ENCODE results near the gene PIGS.
"Not testable (repeated sequence)": the region's sequence is repeated elsewhere in the genome, so short reads cannot be mapped to it uniquely, and the experiment has no call there.

The PIGS gene

DNA sequence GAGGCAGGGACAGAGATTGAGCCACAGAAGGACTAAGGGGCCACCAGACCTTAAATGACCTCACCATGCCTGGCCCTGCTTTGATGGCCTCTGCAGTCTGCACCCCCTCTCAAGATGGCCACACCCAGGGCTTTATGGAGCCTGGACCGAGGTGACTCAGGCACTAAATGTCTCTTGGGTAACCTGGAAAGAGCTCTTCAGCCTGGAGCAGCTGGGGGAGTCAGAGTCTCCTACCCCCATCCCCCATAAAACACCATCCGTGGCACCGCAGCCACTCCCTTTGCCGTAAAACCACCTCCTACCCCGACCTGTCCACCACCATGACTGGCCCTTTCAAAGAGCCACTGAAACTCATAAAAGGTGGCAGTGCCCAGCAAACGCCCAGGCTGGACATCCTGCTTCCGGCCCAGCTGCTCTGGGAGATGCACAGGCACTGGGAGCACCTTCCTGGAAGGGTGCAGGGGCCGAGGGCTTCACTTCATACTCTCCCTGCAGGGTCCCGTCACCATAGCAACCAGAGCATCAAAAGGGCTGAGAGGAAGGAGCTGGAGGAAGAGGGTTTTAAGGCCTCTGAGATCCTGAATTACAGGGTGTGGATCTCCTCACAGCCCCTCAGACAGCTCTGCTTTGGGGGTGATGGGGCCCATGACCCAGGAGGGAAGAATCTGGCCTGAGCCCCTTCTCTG, 42.9 kb downstream of the PIGS start:
- no peak for DNase-seq

GRCh38 chr17:28527859-28528258, 43.5 kb downstream of the PIGS start:
- no peak for DNase-seq

DNA sequence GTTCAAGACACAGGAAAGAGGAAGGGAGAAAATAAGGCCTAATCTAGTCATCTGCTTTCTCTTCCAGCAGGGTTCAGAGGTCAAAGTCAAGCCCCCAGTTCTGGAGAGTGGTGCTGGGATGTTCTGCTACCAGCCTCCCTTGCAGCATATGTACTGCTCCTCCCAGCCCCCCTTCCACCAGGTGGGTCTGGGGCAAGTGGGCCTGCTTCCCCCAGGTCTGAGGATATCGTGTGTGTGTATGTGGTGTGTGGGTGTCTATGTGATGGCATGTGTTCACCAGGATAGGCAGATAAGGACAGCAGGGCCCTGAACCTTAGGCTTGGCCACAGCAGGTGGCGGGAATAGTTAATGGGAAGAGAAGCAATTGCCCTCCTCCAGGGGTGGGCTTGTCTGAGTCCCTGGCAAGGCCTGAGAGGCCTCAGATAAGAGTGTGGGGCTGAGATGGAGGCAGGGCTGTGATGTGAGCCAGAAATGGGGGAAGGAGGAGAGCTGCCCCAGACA, 44.1 kb downstream of the PIGS start:
- DNase-seq = no peak

GRCh38 chr17:28526381-28526780, 44.9 kb downstream of the PIGS start:
- no peak for DNase-seq

GRCh38 chr17:28524476-28525424, 46.6 kb downstream of the PIGS start:
- no peak for DNase-seq

DNA sequence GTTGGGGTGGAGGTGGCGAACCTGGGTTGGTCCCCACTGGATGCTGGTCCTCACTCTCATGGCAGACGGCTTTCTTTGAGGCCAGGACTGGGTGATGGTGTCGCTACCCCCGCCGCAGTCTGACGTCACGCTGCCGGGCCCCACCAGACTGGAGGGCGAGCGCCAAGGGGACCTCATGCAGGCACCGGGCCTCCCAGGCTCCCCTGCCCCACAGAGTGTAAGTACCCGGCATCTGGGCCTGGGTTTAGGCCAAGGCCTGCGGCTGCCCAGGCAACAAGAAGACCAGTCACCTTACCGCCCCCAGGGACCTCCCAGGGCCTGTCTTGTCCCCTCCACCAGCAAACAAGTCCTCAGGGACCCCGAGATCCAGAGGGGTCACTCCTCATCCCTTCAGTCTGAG, 47.4 kb downstream of the PIGS start:
- no peak for DNase-seq

DNA sequence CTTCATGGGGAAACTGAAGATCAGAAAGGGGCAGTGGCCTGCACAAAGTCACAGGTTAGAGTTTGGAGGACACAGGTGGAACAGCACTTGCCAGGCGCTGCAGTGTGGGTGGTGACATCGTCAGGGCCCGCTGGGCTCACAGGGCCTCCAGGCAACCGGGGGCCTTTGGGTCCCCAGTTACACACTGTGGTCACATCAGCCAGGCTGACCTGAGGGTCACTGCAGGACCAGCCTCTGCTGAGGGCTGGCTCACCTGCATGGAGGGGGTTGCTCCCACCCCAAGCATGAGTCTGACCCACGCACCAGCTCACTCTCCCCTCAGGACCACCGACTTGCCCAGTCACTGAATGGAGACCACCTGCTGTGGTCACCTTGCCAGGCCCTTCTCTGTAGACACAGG, 48.1 kb downstream of the PIGS start:
- DNase-seq = no peak

DNA sequence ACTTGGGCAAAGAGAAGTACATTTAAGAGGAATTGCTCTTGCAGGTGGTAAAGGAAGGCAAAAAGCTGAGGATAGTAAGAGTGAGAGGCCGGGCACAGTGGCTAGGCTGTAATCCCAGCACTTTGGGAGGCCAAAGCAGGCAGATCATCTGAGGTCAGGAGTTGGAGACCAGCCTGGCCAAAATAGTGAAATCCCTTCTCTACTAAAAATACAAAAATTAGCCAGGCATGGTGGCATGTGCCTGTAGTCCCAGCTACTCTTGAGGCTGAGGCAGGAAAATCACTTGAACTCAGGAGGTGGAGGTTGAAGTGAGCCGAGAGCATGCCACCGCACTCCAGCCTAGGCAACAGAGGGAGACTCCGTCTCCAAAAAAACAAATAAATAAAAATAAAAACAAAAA, 49.0 kb downstream of the PIGS start:
- not testable (repeated sequence) for DNase-seq

DNA sequence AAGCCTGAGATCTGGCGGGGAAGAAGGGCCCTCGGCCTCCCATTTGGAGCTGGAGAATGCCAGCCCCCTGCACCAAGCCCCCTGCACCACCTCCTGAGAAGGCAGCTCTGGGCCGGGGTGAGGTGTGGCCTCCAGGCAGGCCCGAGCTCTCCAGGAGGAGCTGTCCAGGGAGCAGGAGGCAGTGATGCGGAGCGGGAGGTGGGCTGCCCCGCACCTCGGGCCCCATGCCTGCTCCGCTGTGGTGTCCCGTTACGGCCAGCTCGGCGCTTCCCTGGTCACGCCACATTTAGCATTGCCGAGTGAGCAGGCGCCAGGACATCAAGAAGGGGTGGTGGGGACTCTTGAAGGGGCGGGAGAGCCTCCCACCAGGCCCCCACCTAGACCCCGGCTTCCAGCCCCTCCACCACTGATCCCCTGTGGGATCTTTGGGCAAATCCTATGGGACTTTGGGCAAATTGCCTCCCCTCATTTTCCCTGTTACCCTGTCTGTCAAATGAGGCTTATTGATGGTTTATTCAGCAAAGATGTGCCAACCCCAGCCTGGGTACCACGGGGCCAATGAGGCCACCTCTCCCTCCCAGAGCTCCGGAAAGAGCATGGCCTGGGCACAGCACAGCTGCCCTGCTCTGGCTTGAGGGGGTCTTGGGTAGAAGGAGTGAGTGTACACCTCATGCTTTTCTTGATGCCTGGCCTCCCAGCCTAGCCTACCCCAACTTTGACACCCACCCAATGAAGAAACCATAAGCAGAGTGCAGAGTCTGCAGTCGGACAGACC, 49.8 kb downstream of the PIGS start:
- no peak for DNase-seq

GRCh38 chr17:28520687-28521086, 50.6 kb downstream of the PIGS start:
- no peak for DNase-seq

GRCh38 chr17:28519236-28519635, 52.1 kb downstream of the PIGS start:
- no peak for DNase-seq

DNA sequence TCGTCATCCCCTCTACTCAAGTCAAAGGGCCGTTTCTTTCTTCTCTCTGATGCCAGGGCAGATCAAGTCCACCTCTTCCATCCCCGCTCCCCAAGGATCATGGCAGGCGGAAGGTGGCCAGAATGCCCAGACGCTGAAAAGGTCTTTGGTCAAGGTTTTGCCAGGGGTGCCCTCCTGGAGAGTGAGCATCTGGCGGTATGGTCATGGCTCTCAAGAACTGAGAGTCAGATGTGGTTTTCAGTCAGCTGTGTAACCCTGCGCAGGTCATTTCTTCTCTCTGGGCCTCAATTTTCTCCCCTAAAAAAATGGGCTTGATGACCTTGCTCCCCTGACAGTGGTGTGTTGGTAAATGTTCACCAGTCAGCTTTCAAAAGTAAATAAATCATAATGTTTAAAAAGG, 52.7 kb downstream of the PIGS start:
- DNase-seq = no peak

GRCh38 chr17:28518132-28518531, 53.2 kb downstream of the PIGS start:
- no peak for DNase-seq

GRCh38 chr17:28515518-28515917, 55.8 kb downstream of the PIGS start:
- DNase-seq = no peak

DNA sequence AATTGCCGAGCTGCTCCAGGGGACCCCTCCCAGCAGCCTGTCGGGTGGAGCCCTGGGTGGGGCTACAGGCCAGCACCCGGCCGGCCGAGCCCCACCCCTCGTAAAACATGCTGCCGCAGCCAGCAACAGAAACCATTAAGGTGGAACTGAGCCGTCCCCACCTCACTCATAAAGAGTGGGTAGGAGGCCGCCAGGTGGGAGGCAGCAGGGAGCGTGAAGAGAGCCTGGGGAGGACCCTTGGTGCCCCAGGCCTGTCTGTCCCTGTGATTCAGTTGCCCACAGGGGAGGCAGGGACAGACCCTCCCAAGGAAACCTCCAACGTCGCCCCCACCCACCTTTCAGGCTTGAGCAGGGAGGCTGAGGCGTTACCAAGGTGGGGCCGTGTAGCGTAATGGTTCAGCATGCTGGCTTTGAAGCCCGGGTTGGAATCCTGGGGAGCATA, 56.7 kb downstream of the PIGS start:
- no peak for DNase-seq

- no peak for DNase-seq
Observed at GRCh38 chr17:28513476-28513875, 57.8 kb downstream of the PIGS start.

DNA sequence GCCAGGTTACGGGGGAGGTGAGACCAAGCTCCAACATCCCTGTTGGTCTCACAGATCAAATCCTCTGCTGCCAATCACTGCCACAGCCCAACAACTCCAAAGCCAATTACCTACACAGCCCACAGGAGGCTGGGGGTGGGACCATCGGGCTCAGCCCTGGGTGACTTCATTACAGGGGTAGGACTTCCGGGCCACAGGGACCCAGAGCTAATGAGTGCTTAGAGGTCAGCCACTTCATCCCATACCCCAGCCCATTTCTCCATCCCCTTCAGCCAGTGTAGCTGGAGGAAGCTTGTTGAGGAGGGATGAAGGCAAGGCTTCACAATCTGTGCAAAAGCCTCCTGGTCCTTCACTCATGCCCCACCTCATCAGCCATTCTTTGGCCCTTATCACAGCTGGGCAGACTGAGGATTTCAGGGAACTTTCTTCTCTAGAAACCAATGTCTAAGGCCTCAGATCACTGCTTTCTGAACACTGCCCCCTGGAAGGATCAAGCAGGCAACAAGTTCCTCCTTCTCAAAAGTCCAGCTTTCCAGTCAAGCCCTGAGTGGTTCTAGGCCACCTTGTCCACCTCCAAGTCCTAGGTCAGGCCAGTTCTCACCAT, 59.4 kb downstream of the PIGS start:
- DNase-seq = no peak

DNA sequence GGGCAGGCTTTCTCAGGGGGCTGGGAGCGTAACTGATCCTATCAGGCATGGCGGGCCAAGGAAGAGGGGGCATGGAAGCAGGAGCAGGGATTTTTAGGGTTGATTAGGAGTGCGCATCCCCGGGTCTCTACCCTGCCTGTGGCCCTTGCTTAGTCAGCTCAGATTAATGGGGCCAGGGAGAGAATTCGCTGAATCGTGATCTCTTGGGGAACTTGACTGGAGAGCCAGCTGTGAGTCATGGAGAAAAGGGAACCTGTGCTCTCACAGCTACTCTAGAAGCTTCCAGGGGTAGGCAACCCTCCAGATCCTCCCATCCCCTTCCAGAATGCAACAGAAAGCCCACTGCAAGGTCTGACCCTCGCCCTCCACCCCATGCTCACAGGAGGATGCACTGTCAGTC, 61.5 kb downstream of the PIGS start:
- peak; percentile 27 for DNase-seq

DNA sequence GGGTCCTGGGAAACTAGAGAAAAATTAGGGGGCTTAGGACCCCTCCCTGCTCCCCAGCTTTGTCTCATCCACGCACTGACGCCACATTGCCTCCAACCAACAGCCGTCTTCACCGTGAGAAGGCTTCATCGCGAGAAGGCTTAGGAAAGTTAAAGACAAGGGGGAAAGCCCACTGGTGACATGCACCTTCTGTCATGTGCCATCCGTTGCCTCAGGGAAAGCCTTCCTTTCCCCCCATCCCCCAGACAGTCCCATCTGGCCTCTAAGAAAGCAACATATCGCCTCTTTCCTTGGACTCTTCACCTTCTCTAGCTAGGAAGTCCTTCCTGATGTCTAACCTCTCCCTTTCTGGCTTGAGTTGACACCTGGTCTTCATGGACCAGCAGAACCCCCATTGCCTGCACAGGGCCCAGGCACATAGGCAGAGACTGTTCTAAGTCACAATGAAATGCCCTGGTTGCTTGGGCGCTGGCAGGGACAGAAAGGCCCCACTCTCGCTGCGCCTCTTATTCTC, 63.1 kb downstream of the PIGS start:
- DNase-seq = no peak

DNA sequence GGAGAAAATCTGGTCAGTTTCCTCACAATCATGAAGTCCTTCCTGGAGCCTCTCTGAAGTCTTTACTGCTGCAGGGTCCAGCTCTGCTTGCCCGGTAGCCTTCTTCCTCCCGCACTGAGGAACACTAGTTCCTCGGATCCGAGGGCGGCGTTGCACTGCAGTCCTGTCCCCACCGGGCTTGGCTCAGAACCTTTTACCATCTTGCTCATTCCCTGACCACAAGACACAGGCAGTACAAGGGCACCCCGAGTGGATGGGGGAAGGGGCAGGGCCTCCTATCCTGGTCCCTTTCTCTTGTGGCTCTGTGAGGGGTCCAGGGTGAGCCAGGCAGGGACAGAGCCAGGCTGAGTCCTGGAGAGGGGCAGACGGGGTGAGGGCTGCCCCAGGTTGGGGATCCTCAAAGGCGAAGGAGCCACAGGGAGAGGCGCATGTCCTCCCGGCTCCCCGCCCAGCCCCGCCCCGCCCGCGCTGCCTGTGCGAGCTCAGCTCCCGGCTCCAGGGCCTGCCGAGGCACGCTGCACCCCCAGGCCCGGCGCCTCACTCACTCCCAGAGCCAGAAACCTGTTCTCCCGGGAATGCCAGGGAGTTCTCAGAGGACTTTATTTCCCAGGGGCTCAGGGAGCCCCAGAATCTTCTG, 63.6 kb downstream of the PIGS start:
- no peak for DNase-seq

DNA sequence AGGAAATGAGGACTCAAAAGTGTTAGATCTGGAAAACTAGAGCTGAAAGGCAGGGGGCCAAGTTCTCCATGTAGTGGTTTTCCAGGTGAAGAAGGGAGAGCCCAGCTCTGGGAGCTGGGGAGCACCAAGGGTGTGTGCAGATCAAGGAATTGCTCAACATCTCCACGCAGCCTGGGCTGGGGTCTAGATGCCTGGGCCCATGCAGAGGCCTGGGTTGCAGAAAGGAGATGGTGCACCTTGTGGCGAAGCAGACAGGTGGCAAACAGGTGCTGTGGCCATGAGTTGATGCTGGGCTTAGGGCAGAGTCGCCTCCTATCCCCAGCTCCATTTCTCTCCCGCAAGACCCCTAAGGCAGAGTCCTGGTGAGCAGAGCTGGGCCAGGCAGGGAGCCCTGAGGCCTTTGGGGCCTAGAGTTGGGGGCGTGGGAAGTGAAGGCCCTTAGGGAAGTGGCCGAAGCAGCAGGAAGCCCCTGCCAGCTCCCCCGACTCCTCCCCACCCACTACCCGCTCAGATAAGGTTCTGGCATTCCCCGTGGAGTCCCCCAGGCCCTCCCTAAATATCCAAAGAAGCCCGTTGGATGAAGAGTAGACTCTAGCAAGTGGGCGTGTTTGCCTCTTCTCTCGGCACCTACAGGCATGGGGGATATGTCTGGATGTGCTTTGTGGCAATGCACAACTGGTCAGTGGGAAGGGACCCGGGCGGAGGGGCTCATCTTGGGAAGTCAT, 64.4 kb downstream of the PIGS start:
- DNase-seq = no peak
